Amniotic stem cell (primary cell): ENCODE measurements around the gene SYNPO2L.
"Not testable (repeated sequence)": the region's sequence is repeated elsewhere in the genome, so short reads cannot be mapped to it uniquely, and the experiment has no call there.

Experiments
- DNase-seq: peaks from one replicate; lab custom pipeline; 2025; lab: John Stamatoyannopoulos, UW

The SYNPO2L gene

DNA sequence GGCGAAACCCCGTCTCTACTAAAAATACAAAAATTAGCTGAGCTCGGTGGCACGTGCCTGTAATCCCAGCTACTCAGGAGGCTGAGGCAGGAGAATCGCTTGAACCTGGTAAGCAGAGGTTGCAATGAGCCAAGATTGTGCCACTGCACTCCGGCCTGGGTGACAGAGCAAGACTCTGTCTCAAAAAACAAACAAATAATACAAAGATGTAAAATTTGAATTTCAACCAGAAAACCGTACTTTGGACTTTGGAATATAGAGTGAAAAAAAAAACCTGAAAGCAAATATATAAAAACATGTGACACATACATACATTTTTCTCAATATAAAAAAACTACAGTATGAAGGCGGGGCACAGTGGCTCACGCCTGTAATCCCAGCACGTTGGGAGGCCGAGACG, 34.9 kb downstream of the SYNPO2L start:
- DNase-seq = not testable (repeated sequence)

- not testable (repeated sequence) for DNase-seq
These were observed 38.7 kb downstream of the SYNPO2L start for GRCh38 chr10:73617143-73617542.

DNA sequence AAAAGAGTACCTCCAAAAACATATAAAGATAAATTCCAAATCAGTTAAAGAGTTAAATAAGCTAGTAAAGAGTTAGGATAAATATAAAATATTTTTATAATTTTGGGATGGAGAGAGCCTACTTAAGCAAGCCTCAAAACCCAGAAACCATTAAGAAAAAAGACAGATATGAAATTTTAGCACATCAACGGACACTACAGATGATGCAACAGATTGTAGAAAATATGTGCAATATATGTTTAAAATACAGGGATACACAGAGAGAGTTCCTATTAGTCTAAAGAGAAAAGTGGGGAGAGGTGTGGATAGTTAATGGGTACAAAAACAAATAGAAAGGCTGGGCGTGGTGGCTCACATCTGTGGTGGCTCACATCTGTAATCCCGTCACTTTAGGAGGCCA, 41.1 kb downstream of the SYNPO2L start:
- no peak for DNase-seq

- no peak for DNase-seq
These were observed 46.7 kb downstream of the SYNPO2L start for GRCh38 chr10:73609116-73609515.

GRCh38 chr10:73601486-73601921, 54.3 kb downstream of the SYNPO2L start:
- DNase-seq = no peak

GRCh38 chr10:73597346-73597745, 58.5 kb downstream of the SYNPO2L start:
- DNase-seq = no peak
